Measurements from ENCODE around the gene NCOA6. TPM values are rescaled to one million over a fixed set of nuclear protein-coding genes. Genes with fewer than 3 reads are reported as not detected.
"Not testable (repeated sequence)": the region's sequence is repeated elsewhere in the genome, so short reads cannot be mapped to it uniquely, and the experiment has no call there.

NCOA6 gene
- polyA plus RNA-seq, 4 donors: 46.6 to 57.2 (median 50.4) TPM

DNA sequence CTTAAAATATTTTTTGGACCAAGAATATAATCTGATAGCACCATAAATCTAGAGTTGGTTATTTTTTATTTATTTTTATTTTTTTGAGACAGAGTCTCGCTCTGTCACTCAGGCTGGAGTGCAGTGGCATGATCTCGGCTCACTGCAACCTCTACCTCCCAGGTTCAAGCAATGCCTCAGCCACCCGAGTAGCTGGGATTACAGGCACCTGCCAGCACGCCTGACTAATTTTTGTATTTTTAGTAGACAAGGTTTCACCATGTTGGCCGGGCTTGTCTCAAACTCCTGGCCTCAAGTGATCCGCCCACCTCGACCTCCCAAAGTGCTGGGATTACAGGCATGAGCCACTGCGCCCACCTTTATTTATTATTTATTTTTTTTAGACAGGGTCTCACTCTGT is 45.2 kb downstream of the NCOA6 start:
- not testable (repeated sequence) for DNase-seq (ENCODE audit: low read depth in 4 of 4, low spot score in 3 of 4)

DNA sequence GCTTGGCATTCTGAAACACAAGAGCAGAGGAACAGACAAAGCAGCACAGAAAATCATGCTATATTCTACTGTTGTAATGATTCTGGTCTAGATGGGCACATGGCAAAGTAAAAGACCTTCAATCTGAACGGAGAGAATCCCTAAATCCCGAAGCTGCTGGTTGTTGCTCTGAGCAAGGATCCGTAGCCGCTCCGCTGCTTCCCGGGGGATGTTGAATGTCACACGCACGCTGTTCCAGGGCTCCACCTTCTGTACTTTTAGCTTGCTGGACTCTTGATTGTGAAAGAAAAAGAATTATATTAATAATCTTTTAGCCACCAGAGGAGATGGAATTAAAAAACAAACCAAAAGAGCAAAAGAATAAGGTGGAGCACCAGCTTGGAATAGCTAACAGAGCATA is 49.3 kb downstream of the NCOA6 start:
- DNase-seq (ENCODE audit: low read depth in 4 of 4, low spot score in 3 of 4): no peak

DNA sequence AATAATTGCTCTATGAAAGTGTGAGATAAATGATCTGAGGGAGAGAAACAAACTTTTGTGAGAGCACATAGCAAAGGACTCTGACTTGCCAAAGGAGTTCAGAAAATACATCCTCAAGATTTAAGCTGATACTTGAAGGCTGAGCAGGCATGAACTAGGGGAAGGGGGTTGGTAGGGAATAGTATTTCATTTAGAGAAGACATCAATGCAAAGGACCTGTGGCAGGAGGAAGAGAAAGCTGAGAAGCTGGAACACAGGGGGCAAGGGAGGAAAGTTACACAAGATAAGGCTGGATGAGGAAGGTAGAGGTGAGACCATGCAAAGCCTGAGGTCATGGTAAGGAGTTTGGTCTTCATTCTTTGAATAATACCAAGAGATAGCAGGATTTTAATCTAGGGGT is 50.6 kb downstream of the NCOA6 start:
- DNase-seq (ENCODE audit: low read depth in 4 of 4, low spot score in 3 of 4): no peak

DNA sequence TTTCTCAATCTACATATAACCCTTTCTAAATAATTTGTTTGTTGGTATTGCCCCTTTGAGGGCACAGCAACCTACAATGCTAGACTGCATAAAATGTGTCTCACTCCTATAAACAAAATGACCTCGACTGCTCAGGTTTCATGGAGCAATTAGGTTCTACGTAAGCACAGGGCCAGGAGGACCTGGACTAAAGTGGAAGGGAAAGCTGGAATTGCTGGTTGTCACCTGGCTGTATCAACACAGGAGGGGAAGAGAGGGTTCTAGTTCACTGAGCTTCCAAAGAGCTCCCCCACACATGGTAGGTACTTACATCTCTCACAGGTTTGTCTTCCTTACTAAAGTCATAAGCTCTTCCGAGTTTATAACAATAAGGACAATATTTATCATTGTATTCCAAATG is 51.0 kb downstream of the NCOA6 start:
- no peak for DNase-seq (ENCODE audit: low read depth in 4 of 4, low spot score in 3 of 4)

DNA sequence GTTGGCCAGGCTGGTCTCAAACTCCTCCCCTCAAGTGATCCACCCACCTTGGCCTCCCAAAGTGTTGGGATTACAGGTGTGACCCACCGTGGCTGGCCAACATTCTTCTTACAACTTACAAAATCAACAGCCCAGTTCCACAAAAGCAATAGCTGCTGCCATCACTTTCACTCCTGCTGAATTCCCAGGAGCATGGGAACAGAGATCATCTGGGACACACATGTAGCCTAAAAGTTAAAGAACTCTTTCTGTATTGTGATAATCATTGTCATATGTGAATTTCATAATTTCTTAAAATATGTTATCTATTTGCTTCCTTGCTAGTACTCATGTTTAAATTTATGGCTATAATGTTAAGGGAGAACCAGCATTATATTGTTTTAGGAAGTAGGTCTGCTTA is 51.7 kb downstream of the NCOA6 start:
- DNase-seq (ENCODE audit: low read depth in 4 of 4, low spot score in 3 of 4): no peak

DNA sequence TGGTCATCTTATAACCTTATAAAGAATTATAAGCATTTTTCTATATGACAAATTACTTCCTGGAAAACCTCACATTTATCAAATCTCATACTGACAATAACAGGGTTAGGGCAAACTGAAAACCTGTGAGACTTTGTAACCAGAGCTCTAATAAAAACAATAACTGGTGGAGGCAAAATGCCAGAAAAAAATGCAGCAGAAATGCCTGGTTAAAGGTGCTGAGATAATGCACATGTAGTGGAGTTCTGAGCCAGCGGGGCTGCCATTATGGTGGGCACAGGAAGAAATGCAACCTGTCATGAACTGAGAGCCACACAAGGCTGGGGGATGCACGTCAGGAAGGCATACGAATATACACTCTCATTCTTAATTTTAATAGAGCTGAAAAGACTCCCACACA is 53.0 kb downstream of the NCOA6 start:
- no peak for DNase-seq (ENCODE audit: low read depth in 4 of 4, low spot score in 3 of 4)

DNA sequence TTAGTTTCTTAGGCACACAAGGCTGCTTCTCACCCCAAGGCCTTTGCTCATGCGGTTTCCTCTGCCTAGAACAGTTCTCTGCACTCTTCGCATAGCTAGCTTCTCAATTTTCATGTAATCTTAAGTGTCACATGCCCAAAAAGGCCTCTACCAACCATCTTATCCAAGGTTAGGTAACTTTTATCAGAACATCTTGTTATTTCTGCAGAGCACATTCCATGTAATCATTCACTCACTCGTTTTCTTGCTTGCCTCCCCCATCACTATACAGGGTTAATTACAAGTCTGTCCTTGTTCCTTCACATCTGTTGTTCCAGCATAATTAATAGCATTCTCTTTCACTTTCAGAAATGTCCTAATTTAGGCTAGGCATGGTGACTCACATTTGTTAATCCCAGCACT is 53.8 kb downstream of the NCOA6 start:
- no peak for DNase-seq (ENCODE audit: low read depth in 4 of 4, low spot score in 3 of 4)

DNA sequence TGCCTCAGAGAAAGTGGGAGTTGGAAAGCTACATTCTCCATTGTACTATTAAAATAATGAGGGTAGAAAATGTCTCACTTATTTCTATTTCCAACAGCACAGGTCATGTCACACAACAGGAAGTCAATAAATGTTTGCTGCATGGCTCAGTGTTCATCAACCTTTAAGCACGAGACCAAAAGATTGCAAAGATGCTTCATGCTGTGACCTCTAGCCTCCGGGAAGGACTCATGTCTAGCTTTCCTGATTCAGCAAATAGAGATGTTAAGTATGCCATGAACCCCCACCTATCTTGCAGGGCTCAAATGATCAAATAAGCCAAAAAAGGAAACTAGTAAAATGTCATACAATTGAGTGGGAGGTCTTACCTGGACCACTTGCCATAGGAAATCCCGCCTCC is 57.4 kb downstream of the NCOA6 start:
- DNase-seq (ENCODE audit: low read depth in 4 of 4, low spot score in 3 of 4): no peak

DNA sequence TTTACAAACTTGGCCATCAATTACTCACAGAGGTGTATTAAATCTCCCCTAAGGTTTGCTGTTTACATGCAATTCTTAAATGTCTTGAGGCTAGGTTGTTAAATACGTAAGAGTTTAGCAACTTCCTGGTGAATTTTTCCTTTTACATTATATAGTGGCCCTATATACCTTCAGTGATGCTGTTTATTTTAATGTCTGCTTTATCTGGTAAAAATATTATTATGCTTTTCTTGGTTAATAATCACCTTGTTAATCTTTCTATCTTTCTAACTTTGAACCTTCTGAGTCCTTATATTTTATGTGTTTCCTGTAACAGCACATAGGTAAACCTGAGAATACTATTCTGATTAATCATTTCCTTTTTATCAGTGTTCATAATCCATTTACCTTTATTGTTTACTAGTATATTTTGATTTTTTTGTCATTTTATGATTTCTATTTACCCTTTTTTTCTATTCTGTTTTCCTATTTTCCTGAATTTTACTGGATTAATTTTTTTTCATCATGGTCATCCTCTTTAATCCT is 63.4 kb downstream of the NCOA6 start:
- no peak for DNase-seq (ENCODE audit: low read depth in 4 of 4, low spot score in 3 of 4)

DNA sequence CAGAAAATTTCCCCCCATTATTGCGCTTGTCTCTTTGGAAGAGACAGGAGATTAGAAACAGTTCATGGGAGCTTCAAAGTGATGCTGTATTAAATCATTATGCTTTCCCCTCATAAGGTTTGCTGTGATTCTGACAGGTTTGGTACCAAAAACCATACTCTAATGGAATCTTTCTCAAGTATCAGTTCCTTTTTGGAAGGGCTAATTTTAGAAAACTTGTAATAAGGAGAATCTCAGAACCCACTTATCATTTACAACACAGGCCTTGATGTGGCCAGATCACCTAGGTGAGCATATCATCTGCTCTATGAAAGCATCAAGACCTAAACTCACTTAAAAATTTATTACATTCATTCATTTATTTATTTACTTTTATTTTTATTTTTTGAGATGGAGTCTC is 70.1 kb downstream of the NCOA6 start:
- DNase-seq (ENCODE audit: low read depth in 4 of 4, low spot score in 3 of 4): no peak

DNA sequence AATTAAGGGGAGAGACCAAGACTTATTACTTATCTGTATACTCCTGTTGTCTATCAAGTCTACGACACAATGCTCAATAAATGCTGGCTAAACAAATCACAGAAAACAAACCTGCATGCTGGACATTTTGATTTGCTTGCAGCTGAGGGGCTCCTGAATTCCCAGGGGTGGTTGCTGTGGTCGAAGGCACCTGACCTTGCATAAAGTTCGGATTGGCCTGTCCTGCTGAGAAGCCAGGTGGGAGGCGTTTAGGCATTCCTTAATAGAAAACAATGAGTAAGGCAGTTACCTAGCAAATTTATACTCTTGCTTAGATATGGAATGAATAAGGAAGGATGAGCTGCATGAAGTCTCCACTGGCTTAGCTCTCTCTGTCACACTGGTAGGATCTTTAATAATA is 70.8 kb downstream of the NCOA6 start:
- DNase-seq (ENCODE audit: low read depth in 4 of 4, low spot score in 3 of 4): no peak

DNA sequence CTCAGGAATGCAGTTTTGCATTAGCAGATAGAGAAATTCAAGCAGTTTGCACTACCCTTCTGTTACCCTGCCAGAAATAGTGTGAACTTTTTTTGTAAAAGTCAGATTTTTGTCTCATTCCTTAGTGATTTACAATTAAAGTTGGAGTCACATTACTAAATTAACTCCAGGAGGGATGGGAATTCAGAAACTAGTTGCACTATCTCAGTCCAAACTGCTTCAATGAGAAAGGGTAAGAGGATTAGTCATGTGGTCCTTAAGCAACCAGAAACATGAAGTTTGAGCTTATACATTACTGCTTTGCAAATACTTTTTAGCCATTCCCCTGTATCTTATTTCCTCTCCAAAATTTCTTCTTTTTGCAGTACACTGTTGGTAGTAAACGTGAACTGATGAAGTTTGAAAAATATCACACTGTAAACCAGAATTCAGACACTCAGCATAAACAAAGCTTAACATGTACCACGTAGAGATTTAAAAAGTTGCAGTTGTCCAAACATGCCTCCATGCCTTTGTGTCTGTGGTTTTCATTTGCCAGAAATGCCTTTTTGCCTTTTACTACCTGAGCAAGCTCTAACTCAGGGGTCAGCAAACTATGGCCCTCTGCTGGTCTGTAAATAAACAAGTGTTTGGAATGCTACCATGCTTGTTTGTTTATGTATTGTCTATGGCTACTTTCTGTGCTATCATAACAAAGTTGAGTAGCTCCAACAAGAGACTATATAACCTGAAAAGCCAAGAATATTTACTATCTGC is 71.6 kb downstream of the NCOA6 start:
- no peak for DNase-seq (ENCODE audit: low read depth in 4 of 4, low spot score in 3 of 4)

DNA sequence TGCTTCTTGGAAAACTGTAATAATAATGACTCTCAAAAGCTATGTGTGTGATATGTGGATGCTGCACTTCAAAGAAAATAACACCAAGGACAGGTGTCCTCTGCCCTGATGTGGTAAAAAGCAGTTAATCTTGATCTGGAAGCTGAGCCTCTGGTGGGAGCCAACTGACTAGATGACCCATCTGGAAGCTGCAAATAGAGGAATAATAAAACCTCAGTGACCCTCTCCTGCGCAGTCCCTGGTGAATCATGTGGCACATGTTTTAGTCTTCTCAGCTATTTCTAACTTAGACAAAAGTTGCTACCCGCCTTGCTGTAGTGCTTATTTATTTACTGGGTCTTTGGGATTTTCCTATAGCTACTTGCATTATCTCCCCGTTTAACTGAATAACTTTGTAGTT is 74.0 kb downstream of the NCOA6 start:
- no peak for DNase-seq (ENCODE audit: low read depth in 4 of 4, low spot score in 3 of 4)

DNA sequence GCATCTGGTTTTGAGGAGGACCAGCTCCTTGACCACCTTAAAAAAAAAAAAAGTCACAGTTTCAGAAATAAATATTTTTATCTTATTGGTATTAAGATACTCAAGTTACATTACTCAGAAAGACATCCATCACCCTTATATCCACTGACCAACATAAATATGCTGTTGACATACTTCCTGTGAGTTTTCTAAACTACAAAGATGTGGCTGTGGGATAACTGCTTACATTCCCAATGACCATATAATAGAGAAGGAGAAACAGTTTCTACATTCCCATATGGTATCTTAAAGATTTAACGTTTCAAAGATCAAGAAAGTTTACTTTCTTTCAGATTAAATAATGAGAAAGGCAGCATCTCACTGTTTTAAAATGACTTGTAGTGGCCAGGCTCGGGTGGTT is 75.0 kb downstream of the NCOA6 start:
- DNase-seq (ENCODE audit: low read depth in 4 of 4, low spot score in 3 of 4): no peak

DNA sequence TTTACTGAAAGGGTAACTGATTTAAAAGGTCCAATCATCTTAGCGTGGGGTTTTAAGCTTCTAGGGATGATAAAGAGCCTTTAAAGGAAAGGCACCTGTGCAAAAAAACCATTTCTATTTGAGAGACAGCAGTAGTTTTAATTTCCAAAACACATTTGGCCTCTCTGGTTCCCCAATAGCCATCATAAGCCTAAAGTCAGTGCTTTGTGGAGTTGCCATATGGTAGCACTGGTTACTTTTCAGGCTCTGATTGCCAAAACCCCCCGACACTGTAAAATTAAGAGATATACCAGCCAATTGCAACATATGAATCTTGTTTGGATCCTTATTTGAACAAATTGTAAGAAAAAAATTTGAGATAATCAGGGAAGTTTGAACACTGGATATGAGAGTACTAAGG is 76.7 kb downstream of the NCOA6 start:
- DNase-seq (ENCODE audit: low read depth in 4 of 4, low spot score in 3 of 4): no peak

DNA sequence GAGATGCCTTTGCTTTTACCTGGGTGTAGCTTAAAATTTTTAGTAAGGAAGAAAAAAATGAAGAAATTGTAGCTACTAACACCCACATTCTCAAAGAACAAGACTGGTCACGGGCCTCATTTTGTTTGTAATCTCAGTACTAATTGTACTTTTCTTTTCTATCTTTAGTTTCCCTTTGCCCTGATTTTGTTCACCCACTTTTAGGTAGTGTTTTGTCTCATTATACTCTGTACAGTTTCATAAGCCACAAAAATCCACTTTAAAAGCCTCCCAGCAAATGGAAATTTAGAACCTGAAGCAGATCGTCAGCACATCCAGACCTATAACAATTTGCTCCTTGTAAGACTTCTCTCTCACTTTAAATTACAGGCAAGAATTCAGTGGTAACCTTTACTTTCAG is 78.0 kb downstream of the NCOA6 start:
- no peak for DNase-seq (ENCODE audit: low read depth in 4 of 4, low spot score in 3 of 4)

DNA sequence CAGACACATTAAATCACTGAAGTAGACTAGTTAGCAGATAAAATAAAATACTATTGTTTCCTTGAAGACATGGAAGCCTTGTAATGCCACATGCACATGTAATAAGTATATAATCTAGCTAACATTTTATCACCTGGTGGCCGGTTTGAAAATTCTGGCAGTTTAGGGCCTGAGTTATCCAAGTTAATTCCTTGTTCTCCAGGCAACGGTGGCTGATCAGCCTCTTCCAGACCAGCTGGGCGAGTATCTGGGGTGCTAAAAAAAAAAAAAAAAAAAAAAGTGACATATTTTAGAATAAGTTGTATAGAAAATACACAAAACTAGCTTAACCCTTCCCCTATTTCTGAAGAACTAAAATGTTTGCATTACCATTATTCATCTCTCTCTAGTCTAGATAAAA is 78.8 kb downstream of the NCOA6 start:
- DNase-seq (ENCODE audit: low read depth in 4 of 4, low spot score in 3 of 4): no peak

DNA sequence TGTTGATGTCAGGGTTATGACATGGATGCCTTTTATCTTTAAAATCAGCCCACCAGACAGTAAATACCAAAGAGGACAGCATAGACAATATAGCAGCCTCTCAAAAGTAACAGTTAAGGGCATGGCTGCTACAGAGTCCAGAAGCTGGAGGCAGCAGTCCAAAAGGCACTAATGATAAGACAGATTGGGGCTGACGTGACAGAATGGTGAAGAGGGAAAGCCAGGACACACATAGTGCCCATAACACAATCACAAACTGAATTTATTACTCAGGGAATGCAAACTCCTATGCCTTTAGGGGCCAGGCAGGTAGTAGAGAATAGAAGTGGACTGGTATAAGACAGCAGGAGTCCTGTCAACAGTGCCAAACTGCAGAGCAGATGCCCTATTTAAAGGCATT is 80.6 kb downstream of the NCOA6 start:
- DNase-seq (ENCODE audit: low read depth in 4 of 4, low spot score in 3 of 4): no peak

DNA sequence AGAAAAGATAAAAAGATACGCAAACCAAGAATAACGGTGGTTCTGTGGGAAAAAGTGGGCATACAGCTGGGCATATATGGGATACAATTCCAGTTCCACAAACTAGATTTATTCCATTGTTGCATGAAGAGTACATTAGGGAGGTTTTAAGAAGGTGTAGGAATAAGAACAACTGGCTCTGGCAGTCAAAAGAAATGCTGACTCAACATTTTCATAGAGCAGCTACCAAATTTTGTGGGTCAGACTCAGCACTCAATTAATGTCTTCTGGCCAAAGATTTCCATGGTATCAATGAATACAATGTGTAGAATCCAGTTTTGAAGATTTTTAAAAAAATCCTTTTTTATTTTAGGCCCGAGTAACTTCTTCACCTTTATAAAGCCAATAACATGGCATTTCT is 81.1 kb downstream of the NCOA6 start:
- no peak for DNase-seq (ENCODE audit: low read depth in 4 of 4, low spot score in 3 of 4)

DNA sequence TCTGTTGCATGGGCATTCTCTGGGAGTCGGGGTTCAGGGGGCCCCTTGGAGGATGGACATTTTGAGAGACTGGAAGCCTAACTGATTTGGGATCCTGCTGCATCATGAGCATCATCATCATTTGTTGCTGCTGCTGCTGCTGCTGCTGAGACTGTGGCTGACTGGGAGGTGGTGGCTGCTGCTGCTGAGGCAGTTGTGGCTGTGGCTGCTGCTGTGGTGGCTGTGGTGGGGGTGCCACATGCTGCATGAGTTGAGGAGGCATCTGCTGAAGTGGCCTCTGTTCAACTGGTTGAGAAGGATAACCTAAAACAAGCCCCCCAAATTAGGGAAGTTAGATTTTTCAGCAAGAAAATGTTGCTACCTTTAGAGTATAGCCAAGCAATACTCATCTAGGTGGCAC is 82.4 kb downstream of the NCOA6 start:
- DNase-seq (ENCODE audit: low read depth in 4 of 4, low spot score in 3 of 4): no peak

DNA sequence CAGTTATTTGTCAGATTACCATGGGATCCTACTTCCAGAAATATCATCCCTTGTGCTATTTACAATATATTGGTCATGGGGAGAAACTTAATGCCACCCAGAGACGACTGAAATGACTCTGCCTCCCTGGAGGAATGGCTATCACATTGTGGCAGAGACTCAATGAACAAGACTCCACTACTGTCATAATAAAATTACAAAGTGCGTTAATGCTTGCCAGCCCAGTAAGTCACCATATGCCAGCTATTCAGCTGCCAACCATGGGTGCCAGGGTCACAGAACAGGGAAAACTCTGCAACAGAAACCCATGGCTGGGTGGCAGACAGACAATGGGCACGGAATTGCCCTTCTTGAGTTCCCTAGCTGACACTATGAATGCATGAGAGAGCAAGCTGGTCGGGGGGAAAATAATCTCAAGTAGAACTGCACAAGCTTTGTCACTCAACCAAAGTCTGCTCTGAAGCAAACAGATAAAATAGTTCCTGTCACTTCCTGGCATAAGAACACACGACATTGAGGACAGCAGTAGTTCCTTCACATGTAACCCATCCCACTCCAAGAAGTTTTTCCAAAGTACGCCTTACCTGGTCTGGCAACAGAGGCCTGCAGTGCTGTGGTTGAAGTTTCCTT is 89.2 kb downstream of the NCOA6 start:
- DNase-seq (ENCODE audit: low read depth in 4 of 4, low spot score in 3 of 4): no peak

DNA sequence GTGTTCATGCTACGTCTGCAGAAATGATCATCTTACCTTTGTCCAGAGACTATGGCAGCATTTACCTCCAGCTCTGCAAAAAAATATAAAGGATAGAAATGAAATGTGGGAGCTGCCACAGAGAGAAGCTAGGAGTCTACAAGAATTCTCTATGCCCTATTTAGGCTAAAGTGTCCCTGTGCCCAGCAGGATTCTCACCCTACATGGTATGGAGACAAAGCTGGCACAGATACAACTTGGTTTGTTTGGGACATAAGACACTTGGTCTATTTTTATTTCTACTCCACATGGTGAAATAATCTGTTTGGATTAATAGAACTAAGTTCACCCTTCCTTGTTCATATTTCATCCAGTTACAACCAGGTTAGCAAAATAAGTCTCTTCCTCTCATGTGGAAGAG is 92.9 kb downstream of the NCOA6 start:
- DNase-seq (ENCODE audit: low read depth in 4 of 4, low spot score in 3 of 4): no peak
